D341Med (cell line): ENCODE results near the gene WWOX.

Experiments
- DNase-seq: peaks from one replicate; pipeline ENCODE4 v3.0.0; 2012; ENCODE audit warnings: low spot score

WWOX gene

GRCh38 chr16:78655331-78656113, 556.1 kb downstream of the WWOX start:
- DNase-seq: no peak

DNA sequence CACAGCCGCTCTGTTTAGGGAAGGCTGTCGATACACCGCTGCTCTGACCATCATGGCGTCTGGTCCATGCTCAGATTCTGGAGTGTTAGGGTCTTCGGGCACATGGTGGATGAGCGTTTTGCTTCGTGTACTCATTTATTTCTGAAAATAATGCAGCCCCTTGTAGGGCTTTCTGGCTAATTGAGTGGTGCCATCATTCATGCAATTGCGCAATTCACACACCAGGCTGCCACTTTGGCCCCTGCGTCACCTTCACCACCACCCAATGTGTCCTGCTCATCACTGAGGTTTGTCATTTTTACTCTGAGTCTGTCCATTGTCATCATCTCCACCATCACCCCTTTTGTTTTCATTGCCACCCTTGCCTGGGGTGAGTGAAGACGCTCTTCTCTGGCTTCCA, 557.4 kb downstream of the WWOX start:
- DNase-seq: no peak

GRCh38 chr16:78659216-78659615, 559.8 kb downstream of the WWOX start:
- no peak for DNase-seq

DNA sequence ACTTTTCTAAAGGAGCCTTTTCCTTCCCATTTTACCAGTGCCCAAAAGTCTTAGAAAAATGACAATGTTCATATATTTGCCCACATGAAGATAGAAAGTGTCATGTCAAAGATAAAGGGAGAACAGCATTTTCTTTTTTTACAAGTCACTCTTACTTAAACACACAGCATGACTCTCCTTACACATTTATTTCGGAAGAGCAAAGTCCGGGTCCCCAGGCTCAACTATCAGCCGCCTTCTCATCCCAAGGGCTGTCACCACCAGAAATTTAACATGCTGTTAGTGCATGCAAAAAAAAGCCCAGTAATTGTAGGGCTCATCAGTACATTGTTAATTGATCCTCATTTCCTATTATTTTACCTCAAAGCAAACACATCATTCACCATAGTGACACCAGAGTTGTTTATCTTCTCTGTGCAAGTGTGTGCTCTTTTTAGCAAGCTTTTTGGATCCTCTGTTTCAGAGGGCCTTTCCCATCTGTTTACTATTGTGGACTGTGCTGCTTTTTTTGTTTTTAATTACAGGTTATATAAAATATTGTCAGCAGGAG, 560.3 kb downstream of the WWOX start:
- DNase-seq: no peak

DNA sequence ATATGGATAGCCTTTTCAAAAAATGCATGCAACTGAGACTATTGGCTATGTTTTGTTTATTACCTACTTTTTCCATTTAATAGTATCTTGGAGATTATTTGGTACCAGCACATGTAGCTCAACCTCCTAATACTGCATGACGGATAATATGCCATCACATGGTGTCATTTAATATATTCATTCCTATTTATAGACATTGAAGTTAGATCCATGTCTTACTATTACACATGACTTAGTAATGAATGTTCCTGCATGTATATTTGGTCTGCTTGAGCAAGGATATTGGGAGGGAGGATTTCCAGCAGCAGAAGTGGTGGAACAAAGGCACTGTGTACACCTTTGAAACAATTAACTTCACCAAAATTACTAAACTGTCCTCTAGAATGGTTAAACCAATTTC, 561.3 kb downstream of the WWOX start:
- DNase-seq: no peak

DNA sequence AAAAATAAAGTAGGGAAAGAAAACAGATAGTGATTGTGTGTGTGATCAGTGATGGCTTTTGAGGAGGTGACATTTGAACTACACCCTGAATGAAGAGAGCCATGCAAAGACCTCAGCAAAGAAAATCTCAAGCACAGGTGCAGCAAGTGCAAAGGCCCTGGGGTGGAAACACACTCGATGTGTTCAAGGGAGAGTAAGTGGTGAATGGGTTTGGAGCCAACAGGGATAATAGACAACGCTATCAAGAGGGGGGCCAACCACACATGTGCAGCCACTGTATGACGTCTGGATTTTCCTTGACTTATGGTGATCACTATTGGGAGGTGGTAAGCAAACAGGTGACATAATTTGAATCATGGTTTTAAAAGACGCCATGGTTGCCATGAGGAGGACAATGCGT, 564.2 kb downstream of the WWOX start:
- no peak for DNase-seq

DNA sequence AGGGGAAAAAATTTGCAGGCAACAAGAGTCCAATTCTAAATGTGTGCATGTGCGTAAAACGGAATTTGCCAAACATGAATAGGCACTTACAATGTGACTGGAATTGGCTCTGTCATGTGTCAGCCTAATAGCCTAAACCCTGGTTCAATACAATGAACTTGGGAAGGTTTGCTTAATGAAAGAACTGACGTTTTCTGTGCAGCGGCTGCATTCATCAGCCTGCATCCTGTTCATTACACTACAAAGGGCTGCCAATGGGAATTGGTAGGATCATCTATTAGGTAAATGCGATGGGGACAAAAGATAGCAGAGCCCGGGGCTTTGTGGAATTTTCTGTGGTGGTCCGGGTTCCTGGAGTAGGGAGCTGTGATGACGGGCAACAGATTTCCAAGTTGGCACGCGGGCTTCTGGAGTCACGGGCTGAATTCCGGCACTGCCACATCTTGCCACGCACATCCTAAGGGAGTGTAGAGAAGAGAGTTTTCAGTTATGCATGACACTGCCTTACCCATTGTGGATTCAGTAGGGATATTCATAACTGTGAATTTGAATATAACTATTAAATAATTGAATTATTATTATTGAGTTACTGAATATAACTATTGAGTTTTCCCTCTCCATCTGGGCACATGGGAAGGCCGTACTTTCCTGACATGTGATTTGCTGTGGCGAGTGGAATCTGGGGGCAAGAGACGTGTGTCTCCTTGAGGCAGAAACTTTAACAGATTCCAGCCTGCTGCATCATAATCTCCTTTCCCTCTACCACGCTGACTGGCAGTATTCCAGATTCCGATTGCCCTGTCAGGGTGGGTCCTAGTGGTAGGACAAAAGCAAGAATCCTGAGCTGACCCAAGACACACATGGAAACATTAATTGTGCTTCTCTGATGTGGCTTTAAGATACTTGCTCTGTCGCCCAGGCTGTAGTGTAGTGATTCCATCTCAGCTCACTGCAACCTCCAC, 565.6 kb downstream of the WWOX start:
- no peak for DNase-seq

DNA sequence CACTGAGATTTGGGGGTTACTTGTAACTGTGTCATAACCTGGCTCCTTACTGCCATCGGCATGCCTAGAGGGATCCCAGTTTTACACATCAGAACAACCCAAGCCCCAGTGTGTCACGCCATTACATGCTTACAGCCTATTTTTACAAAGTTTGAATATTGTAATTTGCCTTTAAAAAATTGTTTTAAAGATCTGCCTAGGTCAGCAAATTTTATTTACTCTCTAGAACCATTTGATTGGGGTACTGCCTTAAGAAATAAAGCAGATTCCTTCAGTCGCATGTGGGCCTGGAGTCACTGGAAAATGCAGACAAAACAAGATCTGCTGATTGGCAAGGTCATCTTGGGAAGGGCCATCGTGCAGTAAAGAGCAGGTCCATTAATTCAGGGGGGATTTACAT, 566.9 kb downstream of the WWOX start:
- DNase-seq: no peak

DNA sequence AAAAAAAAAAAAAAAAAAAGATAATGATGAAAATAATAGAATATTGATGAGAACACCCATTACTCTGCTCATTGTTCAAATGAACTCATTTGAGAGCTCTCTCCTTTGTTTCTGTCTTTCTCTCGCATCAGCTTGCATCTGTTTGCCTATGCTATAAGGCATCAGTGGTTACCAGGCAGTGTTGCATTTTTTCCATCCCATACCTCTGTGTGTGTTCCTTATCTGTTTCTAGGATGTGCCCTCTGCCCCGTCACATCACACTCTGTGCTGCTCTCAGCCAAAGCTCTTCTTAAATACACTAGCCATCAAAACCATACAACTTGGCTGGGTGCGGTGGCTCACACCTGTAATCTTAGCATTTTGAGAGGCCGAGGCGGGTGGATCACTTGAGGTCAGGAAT, 568.2 kb downstream of the WWOX start:
- no peak for DNase-seq

DNA sequence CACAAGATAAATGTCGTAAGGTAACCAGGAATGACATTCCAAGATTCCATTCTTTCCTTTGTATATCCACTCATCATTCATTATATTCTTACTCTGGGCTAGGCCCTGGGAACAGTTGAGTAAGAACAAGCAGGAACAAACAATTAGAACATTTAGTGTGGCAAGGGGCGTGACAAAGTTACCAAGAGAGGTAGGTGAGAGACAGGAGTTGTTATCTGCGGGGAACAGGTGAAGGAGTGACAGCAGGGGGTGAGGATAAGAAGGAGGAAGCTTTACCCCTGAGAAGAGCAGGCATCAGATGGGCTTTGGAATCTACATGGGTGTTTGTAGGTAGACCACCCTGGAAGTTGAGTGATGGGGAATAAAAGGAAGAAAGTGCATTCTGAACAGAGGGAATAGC, 568.9 kb downstream of the WWOX start:
- DNase-seq: no peak

DNA sequence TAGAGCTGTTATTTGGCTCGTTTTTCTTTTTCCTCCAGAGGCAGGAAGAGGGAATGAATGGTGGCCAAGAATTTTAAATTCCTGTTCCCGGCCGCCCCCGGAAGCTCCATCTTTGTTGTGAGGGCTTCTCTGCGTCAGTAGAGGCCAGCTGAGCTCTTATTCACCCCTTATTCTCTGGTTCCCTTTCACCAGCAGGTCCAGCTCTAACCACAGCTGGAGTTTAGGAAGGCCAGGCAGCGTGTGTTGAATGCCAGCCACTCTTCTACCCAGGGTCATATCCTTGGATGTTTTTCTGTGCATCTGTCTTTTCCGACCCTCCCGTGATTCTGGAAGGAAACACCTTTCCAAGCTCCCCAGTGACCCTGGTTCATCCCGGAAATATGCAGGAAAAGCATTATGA, 570.5 kb downstream of the WWOX start:
- DNase-seq: no peak

DNA sequence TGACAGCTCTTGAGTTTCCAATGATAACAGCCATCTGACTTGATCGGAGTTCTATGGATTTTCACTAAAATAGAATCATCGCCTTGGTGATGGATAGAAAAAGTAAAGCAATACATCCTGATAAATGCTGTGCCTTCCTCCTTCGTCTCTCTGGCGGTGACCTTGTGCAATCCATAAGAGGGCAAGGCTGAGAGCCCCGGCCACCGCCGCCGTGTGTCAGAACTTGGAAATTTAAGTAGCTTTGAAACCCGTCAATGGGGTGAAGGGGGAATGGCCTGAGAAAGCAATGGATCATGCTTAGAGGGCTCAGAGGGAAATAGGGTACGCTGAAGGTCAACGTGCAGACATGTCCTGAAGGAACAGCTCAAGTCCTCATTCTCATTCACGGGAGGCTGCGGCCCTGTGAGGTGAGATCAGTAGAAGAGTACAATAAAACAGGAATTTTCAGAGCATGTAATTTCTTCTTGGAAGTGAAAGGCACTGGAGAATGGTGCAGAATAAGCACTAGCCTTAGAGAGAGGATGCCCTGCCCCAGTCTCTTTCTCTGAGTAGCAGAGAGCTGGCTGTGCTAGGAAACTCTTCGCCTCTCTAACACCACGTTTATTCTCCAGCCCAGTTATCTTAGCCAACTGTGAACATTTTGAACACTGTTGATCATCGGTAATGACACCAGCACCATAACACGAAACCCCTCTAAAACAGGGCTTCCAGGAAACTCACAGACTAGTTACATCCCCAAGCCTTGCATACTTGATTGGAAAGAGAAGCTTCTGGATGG, 573.5 kb downstream of the WWOX start:
- no peak for DNase-seq

GRCh38 chr16:78673884-78674283, 574.4 kb downstream of the WWOX start:
- DNase-seq: no peak

- DNase-seq: no peak
Observed at GRCh38 chr16:78675312-78675711, 575.9 kb downstream of the WWOX start.

- no peak for DNase-seq
Observed at GRCh38 chr16:78675951-78676792, 576.7 kb downstream of the WWOX start.

GRCh38 chr16:78677181-78677731, 577.8 kb downstream of the WWOX start:
- DNase-seq: no peak

- no peak for DNase-seq
Observed at GRCh38 chr16:78679546-78679945, 580.1 kb downstream of the WWOX start.

- peak; percentile 29 for DNase-seq
Observed at GRCh38 chr16:78681743-78682142, 582.3 kb downstream of the WWOX start.

DNA sequence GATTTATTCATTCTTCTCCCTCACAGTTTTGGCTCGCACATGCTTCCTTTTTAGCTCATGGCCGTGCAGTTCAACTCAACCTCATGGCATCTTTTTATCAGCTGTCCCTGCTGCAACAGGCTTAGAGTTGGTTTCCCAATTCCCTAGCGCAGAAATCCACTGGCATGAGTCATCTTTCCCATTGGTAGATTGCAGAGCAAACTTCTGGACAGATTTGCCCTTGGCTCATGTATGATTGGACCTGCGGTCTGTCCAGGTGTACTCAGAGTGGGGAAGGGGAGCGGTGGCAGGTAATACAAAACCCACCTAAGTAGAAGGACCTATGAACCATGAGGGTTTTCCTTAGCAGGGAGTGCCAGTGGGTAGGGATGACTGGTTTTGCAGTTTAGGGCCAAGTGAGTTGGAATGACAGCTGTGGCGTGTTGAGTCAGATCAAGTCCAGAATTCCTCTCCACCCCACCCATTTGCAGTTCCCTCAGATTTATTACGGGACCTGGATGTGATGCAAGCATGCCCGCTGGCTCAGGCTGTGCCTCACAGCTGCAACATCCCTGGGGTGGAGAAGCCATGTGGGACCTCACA, 584.7 kb downstream of the WWOX start:
- DNase-seq: no peak

DNA sequence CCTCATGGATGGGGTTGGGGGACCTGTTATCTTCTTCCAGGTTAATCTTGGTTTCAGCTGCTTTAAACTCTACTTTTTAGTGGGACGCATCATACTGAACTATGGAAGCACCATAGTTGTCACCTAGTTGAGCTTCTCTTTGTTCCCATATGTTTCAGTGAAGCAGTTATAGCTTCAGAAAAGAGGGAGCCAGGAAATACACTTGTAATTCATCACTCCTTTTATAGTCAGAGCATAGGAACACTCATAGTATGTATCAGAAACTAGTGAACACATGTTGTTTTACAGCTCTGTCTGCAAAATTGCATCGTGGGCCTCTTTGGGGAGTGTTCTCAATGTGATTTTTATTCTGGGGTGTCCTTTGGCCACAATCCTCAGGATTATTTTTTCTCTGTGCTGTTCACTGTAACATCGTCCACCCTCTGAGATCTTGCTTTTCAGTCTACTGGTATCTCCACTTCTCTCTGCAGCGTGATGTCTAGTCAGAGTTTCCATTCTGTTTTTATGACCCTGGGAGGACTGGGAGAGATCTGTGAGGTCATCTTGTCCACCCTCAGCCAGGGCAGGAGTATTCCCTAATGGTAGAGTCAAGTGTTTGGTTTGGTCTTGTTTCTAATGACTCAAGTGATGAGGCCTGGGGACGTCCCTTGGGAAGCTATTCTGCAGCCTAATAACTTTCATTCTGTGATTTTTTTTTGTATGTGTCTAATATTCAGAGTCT, 585.4 kb downstream of the WWOX start:
- no peak for DNase-seq
